Pancreas (tissue), 10 donors: ENCODE data around the gene NOL8. TPM values are rescaled to one million over a fixed set of nuclear protein-coding genes. Genes with fewer than 3 reads are reported as not detected.

ENCODE experiments used
- ATAC-seq, 4 donors: fragments of 200-7000 bp; cut with Tn5 transposase; one replicate each; pipeline versions ENCODE4 v1.8.0 to v1.9.1; 2020; ENCODE audit warnings: mild to moderate bottlenecking in 4 of 4, moderate library complexity in 4 of 4
- DNase-seq, 6 donors: peaks; one replicate each; pipeline ENCODE4 v3.0.0-alpha.2; 2020
- FAIRE-seq: peaks from 2 replicates; lab custom pipeline; 2012; peaks lifted over from hg19 to GRCh38; lab: Jason Lieb, UNC
- H3K27ac ChIP-seq, 4 donors: fragments of 200-600 bp; sonication (generic); 1 replicate in 3 of 4; 2 replicates in 1 of 4; pipeline versions ENCODE4 v1.5.0 to v1.8.0; 2020
- H3K27me3 ChIP-seq, 4 donors: fragments of 200-600 bp; one replicate each; pipeline ENCODE4 v1.8.0; 2021
- H3K36me3 ChIP-seq, 3 donors: fragments of 200-600 bp; sonication (generic) in 1 of 3; one replicate each; pipeline versions ENCODE4 v1.5.0 to v1.8.0; 2020 to 2021
- H3K4me1 ChIP-seq, 3 donors: fragments of 200-600 bp; one replicate each; pipeline ENCODE4 v1.8.0; 2021
- H3K4me3 ChIP-seq, 4 donors: fragments of 200-600 bp; sonication (generic) in 2 of 4; one replicate each; pipeline versions ENCODE4 v1.5.0 to v1.8.0; 2020 to 2021
- H3K9me3 ChIP-seq, 4 donors: fragments of 200-600 bp; one replicate each; pipeline ENCODE4 v1.8.0; 2021
- CTCF ChIP-seq, 4 donors: fragments of 200-600 bp; sonication (generic) in 3 of 4; IDR thresholded peaks; one replicate each; pipeline versions ENCODE4 v1.5.0 to v1.8.0; 2021; ENCODE audit warnings: antibody characterized with exemption in 4 of 4
- WGBS, 2 donors: extraction: QIAGEN DNeasy Blood & Tissue Kit; methylation state at CpG; one replicate each; pipeline ENCODE4 v1.1.7; 2013; 5-methylcytosine and 5-hydroxymethylcytosine counted together
- intact Hi-C, 3 donors: fragments of 100-400 bp; cut with DNase I; formaldehyde crosslinking; loops; one replicate each; pipeline versions ENCODE4 v1.11.1 to v1.14.2; 2022
- polyA plus RNA-seq, 2 donors: library from polyadenylated mRNA; stranded (reverse); fragments of 200-250 nt; gene quantifications; one replicate each; pipeline ENCODE4 v1.2.3, GENCODE V29; 2013
- total RNA-seq, 6 donors: library from RNA; stranded (reverse); fragmentation: NEBNext Ultra II Directional in 4 of 6; extraction: Animal tissue kit (Norgen Biotek cat#: 25700) in 4 of 6; gene quantifications; one replicate each; pipeline versions ENCODE4 v1.2.1 to v1.2.4, GENCODE V29; 2021 to 2023
- donor health status: healthy with polysubstance abuse.
- donor health status: DM: no; HTN: no; CAD: no; lungs with moderate emphysema.
- donor health status: DM: no; HTN: no; CAD: no.
- donor health status: control.
- donor health status: control.
- donor health status: Bipolar disorder and iron deficiency.
- donor health status: DM: yes; HTN: yes; CAD: no.
- donor health status: DM: no; HTN: no; CAD: no.
- donor health status: DM: no; HTN: no; CAD: no.
- donor health status: DM: yes; HTN: yes; CAD: no.

NOL8 gene
- total and polyA plus RNA-seq, 8 donors, result 9.7 to 20.6 (median 14.9) TPM

DNA sequence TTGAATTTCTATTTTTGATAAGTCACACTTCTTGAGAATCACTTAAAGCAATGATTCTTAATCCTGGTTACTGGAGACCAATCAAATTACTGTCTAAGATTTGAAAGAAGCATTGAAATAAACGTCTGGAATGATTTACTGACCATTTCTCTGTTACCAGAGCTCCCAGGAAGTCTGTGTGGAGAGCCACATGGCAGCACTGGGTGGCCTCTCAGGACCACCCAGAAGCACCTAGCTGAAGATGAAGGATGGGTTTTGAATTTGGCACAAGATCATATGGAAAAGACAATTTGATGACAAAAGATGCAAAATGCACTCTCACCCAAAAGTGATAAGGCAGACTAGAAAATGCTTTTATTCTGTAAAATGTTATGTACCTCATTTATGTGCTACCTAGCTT lies 62.0 kb downstream of the NOL8 start:
- Histone ChIP-seq H3K4me1 (no peaks in the 10 kb centered on the region), H3K27me3 (no peaks in the 10 kb centered on the region), H3K27ac (no peak overlapping the region), H3K36me3 (peaks cover 13 to 100% (median 42%) of the 10 kb centered on the region in 3 donors), H3K9me3 (no peaks in the 10 kb centered on the region), H3K4me3 (no peak overlapping the region)
- intact Hi-C loops, result loop anchor here in 1 of 3 donors (10.0 kb wide), 1 partner anchor 52 kb away; no protein-coding TSS in a partner anchor
- whole genome bisulfite sequencing, 2 donors, result 26 to 46% methylated on average over 1 of the region's 1 CpG
- FAIRE-seq (no peak), DNase-seq (no peak), ATAC-seq (no peak)
- no peak for TF ChIP-seq CTCF (IDR thresholded peaks at IDR 0.05)

- 93 to 98% methylated on average over 2 of the region's 2 CpGs for WGBS, 2 donors
- Histone ChIP-seq H3K27ac (no peak overlapping the region), H3K9me3 (no peaks in the 10 kb centered on the region), H3K4me1 (no peaks in the 10 kb centered on the region), H3K4me3 (no peak overlapping the region), H3K27me3 (no peaks in the 10 kb centered on the region), H3K36me3 (peaks cover 3 to 80% (median 47%) of the 10 kb centered on the region in 3 donors)
- TF ChIP-seq CTCF (IDR thresholded peaks at IDR 0.05), result no peak
- intact Hi-C loops, result no loop called here
- no peak for ATAC-seq
- FAIRE-seq, result no peak
- DNase-seq, result no peak
Observed at GRCh38 chr9:92257327-92257726, 67.8 kb downstream of the NOL8 start.

- peaks cover 13 to 77% (median 45%) of the 10 kb centered on the region in 3 donors for H3K36me3 ChIP-seq
- no peaks in the 10 kb centered on the region for H3K4me1 ChIP-seq
- no peak for TF ChIP-seq CTCF (IDR thresholded peaks at IDR 0.05)
- no peak overlapping the region for H3K27ac ChIP-seq
- ATAC-seq (peak in 3 of 4 donors; percentile 18 to 83 (median 80)), DNase-seq (no peak), FAIRE-seq (no peak)
- H3K4me3 ChIP-seq, result no peak overlapping the region
- intact Hi-C loops, result no loop called here
- no peaks in the 10 kb centered on the region for H3K27me3 ChIP-seq
- H3K9me3 ChIP-seq, result no peaks in the 10 kb centered on the region
- WGBS, 2 donors, result 78 to 82% methylated on average over 19 of the region's 19 CpGs
Observed at GRCh38 chr9:92254381-92255337, 70.5 kb downstream of the NOL8 start.

DNA sequence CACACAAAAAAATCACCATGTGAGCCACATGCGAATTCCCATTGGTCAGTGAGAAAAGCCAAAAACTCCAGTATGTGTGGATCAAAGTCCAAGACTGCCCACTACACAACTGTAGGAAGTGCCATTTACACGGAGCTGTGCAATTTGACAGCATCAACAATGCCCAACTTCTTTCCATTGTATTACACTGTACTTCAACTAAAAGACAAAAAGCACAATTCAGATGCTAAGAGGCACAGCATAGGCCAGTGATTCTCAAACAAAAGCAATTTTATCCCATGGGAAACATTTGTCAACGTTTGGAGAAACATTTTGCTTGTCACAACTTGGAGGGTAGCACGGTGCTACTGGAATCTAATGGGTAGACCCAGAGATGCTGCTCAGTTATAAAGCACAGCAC lies 71.5 kb downstream of the NOL8 start:
- no peak for DNase-seq
- no peaks in the 10 kb centered on the region for H3K9me3 ChIP-seq
- FAIRE-seq, result no peak
- H3K4me1 ChIP-seq, result no peaks in the 10 kb centered on the region
- ATAC-seq, result no peak
- TF ChIP-seq CTCF (IDR thresholded peaks at IDR 0.05), result no peak
- WGBS, 2 donors, result 62 to 64% methylated on average over 4 of the region's 4 CpGs
- H3K27me3 ChIP-seq, result no peaks in the 10 kb centered on the region
- H3K27ac ChIP-seq, result no peak overlapping the region
- H3K36me3 ChIP-seq, result peaks cover 13 to 76% (median 42%) of the 10 kb centered on the region in 3 donors
- intact Hi-C loops, result no loop called here
- H3K4me3 ChIP-seq, result no peak overlapping the region

DNA sequence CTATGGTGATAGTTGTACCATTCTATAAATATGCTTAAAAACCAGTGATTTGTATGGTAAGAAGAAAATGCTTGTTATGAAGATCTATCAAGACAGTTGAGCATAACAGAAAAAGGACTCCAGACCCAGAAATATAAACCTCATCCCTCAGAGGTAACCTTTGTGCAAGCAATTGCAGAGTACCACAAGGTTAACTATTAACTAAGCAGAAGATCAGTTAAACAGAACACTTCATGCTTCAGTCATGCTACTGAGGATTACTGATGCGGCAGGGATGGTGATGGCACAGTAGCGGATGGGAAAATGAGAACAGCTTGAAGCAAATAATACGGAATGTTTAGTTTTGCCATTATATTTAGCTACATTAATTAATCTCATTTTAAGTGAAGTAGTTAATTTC lies 77.2 kb downstream of the NOL8 start:
- peak in 2 of 4 donors; percentile 68 to 78 for ATAC-seq
- H3K9me3 ChIP-seq, result no peaks in the 10 kb centered on the region
- H3K36me3 ChIP-seq, result peaks cover 10 to 78% (median 34%) of the 10 kb centered on the region in 3 donors
- intact Hi-C loops, result no loop called here
- no peak overlapping the region for H3K4me3 ChIP-seq
- TF ChIP-seq CTCF (IDR thresholded peaks at IDR 0.05), result no peak
- 93 to 97% methylated on average over 3 of the region's 3 CpGs for WGBS, 2 donors
- FAIRE-seq, result no peak
- no peak for DNase-seq
- no peak overlapping the region for H3K27ac ChIP-seq
- H3K4me1 ChIP-seq, result peaks cover 0 to 8% (median 0%) of the 10 kb centered on the region in 3 donors
- no peaks in the 10 kb centered on the region for H3K27me3 ChIP-seq
